DOHH2 (cell line): ENCODE data around the gene WDR6.

ENCODE experiments used
- CTCF ChIP-seq: fragments of 200-600 bp; sonication (generic); IDR thresholded peaks from one replicate; pipeline ENCODE4 v1.5.1; 2014; ENCODE audit warnings: antibody characterized with exemption, mild to moderate bottlenecking, low read depth, low read length; ENCODE audit not compliant: poor library complexity, severe bottlenecking
- EZH2phosphoT487 ChIP-seq: fragments of 200-600 bp; sonication (generic); IDR thresholded peaks from 2 replicates; pipeline ENCODE4 v1.6.1; 2017; ENCODE audit warnings: borderline replicate concordance, mild to moderate bottlenecking, antibody characterized with exemption, low read length, moderate library complexity, mixed read lengths

GRCh38 chr3:49020330-49021212, 13.4 kb downstream of the WDR6 start:
- TF ChIP-seq EZH2phosphoT487 (no peak), CTCF (peak; percentile 13)
